ENCODE results near the gene PLEKHA8.

The PLEKHA8 gene

GRCh38 chr7:30150711-30151110 is 122.5 kb downstream of the PLEKHA8 start:
- H3K9ac ChIP-seq (ENCODE audit: low read depth, low read length, poor library complexity, severe bottlenecking): no peak overlapping the region
- no peak for TF ChIP-seq CTCF (conservative IDR thresholded peaks at IDR 0.05; ENCODE audit: low read length)
- TF ChIP-seq EZH2phosphoT487 (IDR thresholded peaks at IDR 0.05; ENCODE audit: borderline replicate concordance): no peak
- no peaks in the 10 kb centered on the region for H3F3A ChIP-seq (ENCODE audit: low read depth)
- H2AFZ ChIP-seq (ENCODE audit: low read length): no peak overlapping the region
- H3K4me2 ChIP-seq (ENCODE audit: low read depth, low read length, poor library complexity, severe bottlenecking): no peak overlapping the region
- H3K9me2 ChIP-seq (replicated peaks; ENCODE audit: low read depth, low read length): no peaks in the 10 kb centered on the region
- H3K79me2 ChIP-seq (ENCODE audit: insufficient read depth, low read length): no peaks in the 10 kb centered on the region
- no peak overlapping the region for H3K4me3 ChIP-seq (ENCODE audit: low read length, poor library complexity, severe bottlenecking)
- H3K27me3 ChIP-seq (ENCODE audit: insufficient read depth, low read length, poor library complexity, severe bottlenecking): no peaks in the 10 kb centered on the region
- H3K36me3 ChIP-seq (ENCODE audit: insufficient read depth, low read length): no peaks in the 10 kb centered on the region
- peaks cover 29% of the 10 kb centered on the region for H3K4me1 ChIP-seq (ENCODE audit: insufficient read depth, low read length, poor library complexity, severe bottlenecking)
- no peaks in the 10 kb centered on the region for H4K20me1 ChIP-seq (ENCODE audit: insufficient read depth, low read length, poor library complexity, severe bottlenecking)
- H3K9me3 ChIP-seq (ENCODE audit: insufficient read depth, low read depth, low read length): no peaks in the 10 kb centered on the region

- Histone ChIP-seq H3F3A (ENCODE audit: low read depth) (no peaks in the 10 kb centered on the region), H4K20me1 (ENCODE audit: insufficient read depth, low read length, poor library complexity, severe bottlenecking) (no peaks in the 10 kb centered on the region), H3K36me3 (ENCODE audit: insufficient read depth, low read length) (no peaks in the 10 kb centered on the region), H3K9ac (ENCODE audit: low read depth, low read length, poor library complexity, severe bottlenecking) (no peak overlapping the region), H3K4me1 (ENCODE audit: insufficient read depth, low read length, poor library complexity, severe bottlenecking) (peaks cover 19% of the 10 kb centered on the region), H3K27me3 (ENCODE audit: insufficient read depth, low read length, poor library complexity, severe bottlenecking) (no peaks in the 10 kb centered on the region), H2AFZ (ENCODE audit: low read length) (no peak overlapping the region), H3K4me3 (ENCODE audit: low read length, poor library complexity, severe bottlenecking) (no peak overlapping the region), H3K9me3 (ENCODE audit: insufficient read depth, low read depth, low read length) (no peaks in the 10 kb centered on the region), H3K9me2 (replicated peaks; ENCODE audit: low read depth, low read length) (no peaks in the 10 kb centered on the region), H3K79me2 (ENCODE audit: insufficient read depth, low read length) (no peaks in the 10 kb centered on the region), H3K4me2 (ENCODE audit: low read depth, low read length, poor library complexity, severe bottlenecking) (no peak overlapping the region)
- TF ChIP-seq CTCF (conservative IDR thresholded peaks at IDR 0.05; ENCODE audit: low read length): no peak
- TF ChIP-seq EZH2phosphoT487 (IDR thresholded peaks at IDR 0.05; ENCODE audit: borderline replicate concordance): no peak
Observed at GRCh38 chr7:30154111-30154587, 125.9 kb downstream of the PLEKHA8 start.

DNA sequence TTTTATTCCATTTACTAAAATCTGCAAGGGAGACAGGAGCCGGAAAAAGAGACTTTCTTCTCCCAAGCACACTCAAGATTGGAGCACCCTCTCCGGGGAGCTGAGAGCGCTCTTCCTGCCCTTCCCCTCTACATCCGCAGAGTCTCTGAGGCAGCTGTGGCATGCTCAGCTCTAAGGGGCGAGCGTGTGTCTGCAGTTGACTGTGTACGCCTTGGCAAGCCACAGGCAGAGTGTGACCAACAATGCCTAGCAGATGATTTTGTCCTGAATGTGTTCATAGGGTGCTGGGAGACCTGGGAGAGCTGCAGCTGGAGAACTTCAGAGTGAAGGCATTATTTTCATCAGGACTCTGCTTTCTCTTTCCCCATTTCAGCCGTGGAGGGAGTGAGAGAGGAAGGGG is 127.3 kb downstream of the PLEKHA8 start:
- H3K9me3 ChIP-seq (ENCODE audit: insufficient read depth, low read depth, low read length): no peaks in the 10 kb centered on the region
- TF ChIP-seq CTCF (conservative IDR thresholded peaks at IDR 0.05; ENCODE audit: low read length): no peak
- no peak for TF ChIP-seq EZH2phosphoT487 (IDR thresholded peaks at IDR 0.05; ENCODE audit: borderline replicate concordance)
- H3F3A ChIP-seq (ENCODE audit: low read depth): no peaks in the 10 kb centered on the region
- no peak overlapping the region for H3K4me3 ChIP-seq (ENCODE audit: low read length, poor library complexity, severe bottlenecking)
- no peaks in the 10 kb centered on the region for H3K9me2 ChIP-seq (replicated peaks; ENCODE audit: low read depth, low read length)
- no peak overlapping the region for H3K4me2 ChIP-seq (ENCODE audit: low read depth, low read length, poor library complexity, severe bottlenecking)
- H3K27me3 ChIP-seq (ENCODE audit: insufficient read depth, low read length, poor library complexity, severe bottlenecking): no peaks in the 10 kb centered on the region
- no peaks in the 10 kb centered on the region for H4K20me1 ChIP-seq (ENCODE audit: insufficient read depth, low read length, poor library complexity, severe bottlenecking)
- no peaks in the 10 kb centered on the region for H3K79me2 ChIP-seq (ENCODE audit: insufficient read depth, low read length)
- H2AFZ ChIP-seq (ENCODE audit: low read length): no peak overlapping the region
- peaks cover 32% of the 10 kb centered on the region for H3K4me1 ChIP-seq (ENCODE audit: insufficient read depth, low read length, poor library complexity, severe bottlenecking)
- no peak overlapping the region for H3K9ac ChIP-seq (ENCODE audit: low read depth, low read length, poor library complexity, severe bottlenecking)
- H3K36me3 ChIP-seq (ENCODE audit: insufficient read depth, low read length): no peaks in the 10 kb centered on the region

All from Loucy (cell line).